Fibroblast of skin of left biceps (primary cell): ENCODE measurements around the gene MEGF9.
"Not testable (repeated sequence)": the region's sequence is repeated elsewhere in the genome, so short reads cannot be mapped to it uniquely, and the experiment has no call there.

Source experiments
- DNase-seq, 2 experiments: peaks; one replicate each; pipeline ENCODE4 v3.0.0-alpha.2; 2013; ENCODE audit warnings: low read depth in 2 of 2

The MEGF9 gene

GRCh38 chr9:120659209-120659608 is 55.1 kb downstream of the MEGF9 start:
- DNase-seq: no peak

- DNase-seq: no peak
Observed at GRCh38 chr9:120655005-120655622, 59.2 kb downstream of the MEGF9 start.

GRCh38 chr9:120654272-120654671 is 60.0 kb downstream of the MEGF9 start:
- no peak for DNase-seq

GRCh38 chr9:120653762-120654161 is 60.5 kb downstream of the MEGF9 start:
- DNase-seq: no peak

- no peak for DNase-seq
Observed at GRCh38 chr9:120652934-120653333, 61.3 kb downstream of the MEGF9 start.

GRCh38 chr9:120650352-120650751 is 63.9 kb downstream of the MEGF9 start:
- DNase-seq: no peak

- DNase-seq: no peak
Observed at GRCh38 chr9:120648581-120649197, 65.6 kb downstream of the MEGF9 start.

- DNase-seq: no peak
Observed at GRCh38 chr9:120646948-120647347, 67.3 kb downstream of the MEGF9 start.

GRCh38 chr9:120645760-120646159 is 68.5 kb downstream of the MEGF9 start:
- no peak for DNase-seq

GRCh38 chr9:120643061-120643460 is 71.2 kb downstream of the MEGF9 start:
- DNase-seq: no peak

- DNase-seq: no peak
Observed at GRCh38 chr9:120642129-120642770, 72.0 kb downstream of the MEGF9 start.

- DNase-seq: not testable (repeated sequence)
Observed at GRCh38 chr9:120640874-120641273, 73.4 kb downstream of the MEGF9 start.

GRCh38 chr9:120640380-120640779 is 73.9 kb downstream of the MEGF9 start:
- DNase-seq: no peak

- DNase-seq: no peak
Observed at GRCh38 chr9:120637919-120638318, 76.4 kb downstream of the MEGF9 start.

- no peak for DNase-seq
Observed at GRCh38 chr9:120636194-120636957, 77.9 kb downstream of the MEGF9 start.

- no peak for DNase-seq
Observed at GRCh38 chr9:120635011-120635410, 79.3 kb downstream of the MEGF9 start.

- DNase-seq: no peak
Observed at GRCh38 chr9:120630333-120630732, 83.9 kb downstream of the MEGF9 start.

- DNase-seq: not testable (repeated sequence)
Observed at GRCh38 chr9:120628925-120629497, 85.3 kb downstream of the MEGF9 start.

GRCh38 chr9:120628207-120628924 is 85.9 kb downstream of the MEGF9 start:
- DNase-seq: no peak

GRCh38 chr9:120627073-120627472 is 87.2 kb downstream of the MEGF9 start:
- no peak for DNase-seq

- no peak for DNase-seq
Observed at GRCh38 chr9:120626512-120626911, 87.8 kb downstream of the MEGF9 start.
